Measurements from ENCODE around the gene SSRP1.
"Not testable (repeated sequence)": the region's sequence is repeated elsewhere in the genome, so short reads cannot be mapped to it uniquely, and the experiment has no call there.

SSRP1 gene

GRCh38 chr11:57359396-57359795, 23.7 kb upstream of the SSRP1 start:
- DNase-seq, result no peak

- no peak for DNase-seq
Measured at GRCh38 chr11:57358991-57359390, 23.3 kb upstream of the SSRP1 start.

GRCh38 chr11:57358543-57358961, 22.9 kb upstream of the SSRP1 start:
- no peak for DNase-seq

GRCh38 chr11:57357856-57358255, 22.2 kb upstream of the SSRP1 start:
- no peak for DNase-seq

- no peak for DNase-seq
Measured at GRCh38 chr11:57357310-57357709, 21.6 kb upstream of the SSRP1 start.

GRCh38 chr11:57356268-57356667, 20.6 kb upstream of the SSRP1 start:
- DNase-seq, result no peak

GRCh38 chr11:57354699-57355098, 19.0 kb upstream of the SSRP1 start:
- no peak for DNase-seq

GRCh38 chr11:57353852-57354251, 18.2 kb upstream of the SSRP1 start:
- no peak for DNase-seq

GRCh38 chr11:57353446-57353845, 17.8 kb upstream of the SSRP1 start:
- DNase-seq, result no peak

GRCh38 chr11:57353036-57353435, 17.3 kb upstream of the SSRP1 start:
- DNase-seq, result no peak

- no peak for DNase-seq
Measured at GRCh38 chr11:57349491-57350274, 14.0 kb upstream of the SSRP1 start.

- DNase-seq, result no peak
Measured at GRCh38 chr11:57348636-57349313, 13.1 kb upstream of the SSRP1 start.

- no peak for DNase-seq
Measured at GRCh38 chr11:57348052-57348451, 12.4 kb upstream of the SSRP1 start.

- DNase-seq, result no peak
Measured at GRCh38 chr11:57347336-57347735, 11.6 kb upstream of the SSRP1 start.

GRCh38 chr11:57345555-57346211, 10.0 kb upstream of the SSRP1 start:
- peak; percentile 75 for DNase-seq

GRCh38 chr11:57344826-57345225, 9.1 kb upstream of the SSRP1 start:
- no peak for DNase-seq

GRCh38 chr11:57343825-57344224, 8.1 kb upstream of the SSRP1 start:
- no peak for DNase-seq

- no peak for DNase-seq
Measured at GRCh38 chr11:57342702-57343101, 7.0 kb upstream of the SSRP1 start.

- no peak for DNase-seq
Measured at GRCh38 chr11:57341250-57341808, 5.6 kb upstream of the SSRP1 start.

- no peak for DNase-seq
Measured at GRCh38 chr11:57340039-57340615, 4.4 kb upstream of the SSRP1 start.

GRCh38 chr11:57339328-57339727, 3.6 kb upstream of the SSRP1 start:
- DNase-seq, result no peak

- no peak for DNase-seq
Measured at GRCh38 chr11:57338142-57338541, 2.5 kb upstream of the SSRP1 start, which contains the start of gene P2RX3. Gene P2RX3, plus strand, starts transcription at chr11:57338352. Its CDS starts 199 bp downstream, at chr11:57338551.

- DNase-seq, result not testable (repeated sequence)
Measured at GRCh38 chr11:57336856-57337255, 1.2 kb upstream of the SSRP1 start.

All from NCI-H2081 (cell line).